ENCODE data around the gene RBM5. TPM values are rescaled to one million over a fixed set of nuclear protein-coding genes. Genes with fewer than 3 reads are reported as not detected.

The RBM5 gene
- total RNA-seq, 1 donor from 2014 or later = 332 TPM

- no peaks in the 10 kb centered on the region for H3K36me3 Mint-ChIP-seq
- H3K9me3 Mint-ChIP-seq = no peaks in the 10 kb centered on the region
- peak overlapping the region; percentile 84 for H3K27ac Mint-ChIP-seq
- H3K4me3 Mint-ChIP-seq = no peak overlapping the region
- H3K27me3 Mint-ChIP-seq (ENCODE audit: low read depth) = no peaks in the 10 kb centered on the region
- DNase-seq (ENCODE audit: low spot score in 2 of 2, unreplicated experiment in 2 of 2) = no peak
- H3K4me1 Mint-ChIP-seq = peaks cover 56% of the 10 kb centered on the region
- no peak for TF ChIP-seq CTCF (IDR thresholded peaks at IDR 0.05; ENCODE audit: unreplicated experiment)
Measured at GRCh38 chr3:50124800-50125178, 36.1 kb downstream of the RBM5 start.

GRCh38 chr3:50125541-50126286 is 37.0 kb downstream of the RBM5 start:
- peak overlapping the region; percentile 33 for H3K4me3 Mint-ChIP-seq
- H3K27me3 Mint-ChIP-seq (ENCODE audit: low read depth) = no peaks in the 10 kb centered on the region
- H3K36me3 Mint-ChIP-seq = no peaks in the 10 kb centered on the region
- H3K4me1 Mint-ChIP-seq = peaks cover 56% of the 10 kb centered on the region
- no peaks in the 10 kb centered on the region for H3K9me3 Mint-ChIP-seq
- no peak for DNase-seq (ENCODE audit: low spot score in 2 of 2, unreplicated experiment in 2 of 2)
- H3K27ac Mint-ChIP-seq = peak overlapping the region; percentile 90
- no peak for TF ChIP-seq CTCF (IDR thresholded peaks at IDR 0.05; ENCODE audit: unreplicated experiment)

GRCh38 chr3:50126287-50127211 is 37.8 kb downstream of the RBM5 start:
- no peaks in the 10 kb centered on the region for H3K36me3 Mint-ChIP-seq
- peak overlapping the region; percentile 90 for H3K27ac Mint-ChIP-seq
- H3K9me3 Mint-ChIP-seq = no peaks in the 10 kb centered on the region
- no peaks in the 10 kb centered on the region for H3K27me3 Mint-ChIP-seq (ENCODE audit: low read depth)
- peak in 1 of 2 experiments; percentile 58 for DNase-seq (ENCODE audit: low spot score in 2 of 2, unreplicated experiment in 2 of 2)
- H3K4me1 Mint-ChIP-seq = peaks cover 56% of the 10 kb centered on the region
- TF ChIP-seq CTCF (IDR thresholded peaks at IDR 0.05; ENCODE audit: unreplicated experiment) = no peak
- no peak overlapping the region for H3K4me3 Mint-ChIP-seq

GRCh38 chr3:50127251-50127691 is 38.6 kb downstream of the RBM5 start:
- Mint-ChIP-seq H3K4me3 (no peak overlapping the region), H3K27ac (peak overlapping the region; percentile 71), H3K9me3 (no peaks in the 10 kb centered on the region), H3K4me1 (peaks cover 49% of the 10 kb centered on the region), H3K27me3 (ENCODE audit: low read depth) (no peaks in the 10 kb centered on the region), H3K36me3 (no peaks in the 10 kb centered on the region)
- DNase-seq (ENCODE audit: low spot score in 2 of 2, unreplicated experiment in 2 of 2) = no peak
- TF ChIP-seq CTCF (IDR thresholded peaks at IDR 0.05; ENCODE audit: unreplicated experiment) = no peak

- H3K4me1 Mint-ChIP-seq = peaks cover 47% of the 10 kb centered on the region
- no peak overlapping the region for H3K4me3 Mint-ChIP-seq
- TF ChIP-seq CTCF (IDR thresholded peaks at IDR 0.05; ENCODE audit: unreplicated experiment) = no peak
- H3K27me3 Mint-ChIP-seq (ENCODE audit: low read depth) = no peaks in the 10 kb centered on the region
- no peaks in the 10 kb centered on the region for H3K9me3 Mint-ChIP-seq
- no peak overlapping the region for H3K27ac Mint-ChIP-seq
- DNase-seq (ENCODE audit: low spot score in 2 of 2, unreplicated experiment in 2 of 2) = no peak
- no peaks in the 10 kb centered on the region for H3K36me3 Mint-ChIP-seq
Measured at GRCh38 chr3:50128001-50128400, 39.3 kb downstream of the RBM5 start.
